NCI-H1092 treated with DMSO at 0.1 percent for 48 hours (cell line): ENCODE measurements around the gene MORC1.

ENCODE experiments used
- DNase-seq: peaks from one replicate; lab custom pipeline; 2025; lab: John Stamatoyannopoulos, UW

Gene MORC1

DNA sequence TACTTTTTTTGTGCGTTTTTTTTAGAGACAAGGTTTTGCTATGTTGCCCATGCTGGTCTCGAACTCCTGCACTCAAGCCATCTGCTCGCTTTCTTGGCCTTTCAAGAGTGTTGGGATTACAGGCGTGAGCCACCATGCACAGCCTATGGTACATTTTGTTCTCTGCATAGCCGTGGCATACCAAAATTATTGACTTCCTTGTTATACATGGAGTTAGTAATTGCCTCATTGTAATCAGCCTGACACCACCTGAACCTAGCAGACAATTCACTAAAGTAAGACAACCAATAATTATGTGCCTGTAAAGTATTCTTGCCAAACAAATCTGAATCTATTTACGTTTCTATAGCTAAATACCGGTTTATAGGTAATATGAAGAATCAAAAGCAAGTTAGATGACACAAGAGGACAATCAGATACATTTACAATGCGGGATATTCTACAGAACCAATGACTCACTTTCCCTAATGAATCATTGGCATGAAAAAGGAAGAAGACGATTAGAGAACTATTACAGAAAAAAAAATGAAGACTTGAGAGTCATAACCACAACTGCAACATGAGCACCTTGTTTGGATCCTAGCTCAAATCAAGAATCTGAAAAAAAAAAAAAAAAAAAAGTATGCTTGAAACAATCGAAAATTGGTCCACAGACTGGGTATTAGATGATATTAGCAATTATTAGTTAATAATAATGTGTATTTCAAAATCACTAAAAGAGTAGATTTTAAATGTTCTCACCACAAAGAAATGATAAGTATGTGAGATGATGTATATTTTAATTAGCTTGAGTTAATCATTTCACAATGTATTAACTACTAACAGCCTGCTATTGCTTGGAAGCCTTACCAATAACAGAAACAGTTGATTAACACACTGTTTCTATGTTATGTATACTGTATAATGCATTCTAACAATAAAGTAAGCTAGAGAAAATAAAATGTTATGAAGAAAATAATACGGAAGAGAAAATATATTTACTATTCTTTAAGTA, 171.3 kb downstream of the MORC1 start:
- DNase-seq = no peak

DNA sequence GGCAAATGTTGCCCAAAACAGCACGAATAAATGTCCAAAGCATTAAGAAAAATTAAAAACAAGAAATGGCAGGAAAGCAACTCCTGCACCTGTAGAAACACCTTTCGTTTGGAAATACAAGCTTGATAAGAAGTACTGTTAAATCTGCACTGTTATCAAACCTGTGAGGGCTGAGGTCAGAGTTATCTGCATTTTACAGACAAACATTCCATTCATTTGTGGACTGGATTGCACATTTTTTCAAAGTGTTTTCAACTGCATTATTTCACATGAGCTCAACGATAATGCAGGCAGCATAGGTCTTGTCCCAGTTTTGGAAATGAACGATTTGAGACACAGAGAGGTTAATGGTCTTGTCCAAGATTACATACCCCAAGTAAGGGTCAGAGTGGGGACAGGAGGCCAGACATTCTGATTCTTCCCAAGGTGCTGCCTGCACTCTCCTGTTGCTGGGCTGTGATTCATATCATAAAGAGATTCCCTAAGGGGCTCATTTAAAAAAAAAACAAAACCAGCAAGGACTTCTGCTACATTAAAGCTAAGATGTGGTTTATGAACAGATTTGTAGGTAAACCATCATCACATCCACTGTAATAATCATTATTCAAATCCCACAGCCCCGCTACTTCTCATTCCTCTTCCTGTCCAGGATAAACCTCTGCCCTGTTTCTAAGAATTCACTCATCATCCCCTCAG, 177.2 kb downstream of the MORC1 start:
- DNase-seq = no peak

GRCh38 chr3:108940166-108940565, 177.8 kb downstream of the MORC1 start:
- no peak for DNase-seq

DNA sequence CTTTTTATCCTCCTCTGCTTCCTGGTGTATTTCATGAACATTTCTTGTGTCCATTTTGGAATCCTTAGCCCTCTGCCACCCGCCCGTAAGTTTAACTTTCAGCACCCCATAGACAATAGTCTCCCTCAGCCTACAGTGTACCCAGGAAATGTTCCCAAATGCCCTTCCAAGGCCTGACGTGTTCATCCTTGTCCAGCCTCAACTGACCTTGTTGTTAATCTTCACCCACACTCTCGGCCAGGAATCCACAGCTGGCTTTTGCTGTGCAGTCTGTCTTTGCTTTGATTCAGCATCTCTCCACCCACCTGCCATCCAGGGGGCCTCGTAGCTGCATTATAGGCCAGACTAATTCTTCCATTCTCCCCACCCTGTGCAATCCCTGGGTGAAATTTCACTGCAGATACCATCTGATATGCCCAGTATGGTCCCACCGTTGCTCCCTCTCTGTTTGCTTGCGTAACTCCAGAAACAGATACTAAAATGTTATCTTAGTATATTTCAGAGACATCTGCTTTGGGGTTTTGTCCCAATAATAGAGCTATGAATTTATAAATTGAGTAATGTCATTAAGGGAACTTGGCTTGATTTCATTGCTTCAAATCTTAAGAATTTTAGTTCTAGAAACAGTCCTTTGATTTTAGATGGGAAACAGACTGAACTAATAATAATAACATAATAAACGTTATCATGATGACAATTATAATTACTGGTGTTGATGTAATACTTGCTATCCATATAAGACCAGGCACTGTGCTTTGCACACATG, 180.8 kb downstream of the MORC1 start:
- DNase-seq = no peak

- DNase-seq = no peak
These were observed 186.9 kb downstream of the MORC1 start for GRCh38 chr3:108931035-108931434.

DNA sequence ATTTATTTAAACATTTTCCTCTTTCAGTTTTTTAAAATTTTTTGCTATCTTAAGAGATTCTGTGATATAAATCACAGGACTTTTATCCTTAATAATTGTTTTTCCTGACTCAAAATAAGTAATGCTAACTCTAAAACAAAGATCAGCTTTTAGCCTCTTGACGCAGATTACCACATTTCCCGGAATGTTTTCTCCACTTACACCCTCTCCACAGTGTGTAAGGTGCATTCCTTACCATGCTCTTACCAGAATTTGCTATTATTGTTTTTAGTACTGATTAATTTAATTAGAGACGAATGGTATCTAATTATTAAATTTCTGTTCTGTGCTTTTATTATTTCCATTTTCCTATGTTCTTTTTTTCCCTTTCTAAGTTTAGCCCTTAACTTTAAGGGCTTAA, 199.1 kb downstream of the MORC1 start:
- DNase-seq = no peak

DNA sequence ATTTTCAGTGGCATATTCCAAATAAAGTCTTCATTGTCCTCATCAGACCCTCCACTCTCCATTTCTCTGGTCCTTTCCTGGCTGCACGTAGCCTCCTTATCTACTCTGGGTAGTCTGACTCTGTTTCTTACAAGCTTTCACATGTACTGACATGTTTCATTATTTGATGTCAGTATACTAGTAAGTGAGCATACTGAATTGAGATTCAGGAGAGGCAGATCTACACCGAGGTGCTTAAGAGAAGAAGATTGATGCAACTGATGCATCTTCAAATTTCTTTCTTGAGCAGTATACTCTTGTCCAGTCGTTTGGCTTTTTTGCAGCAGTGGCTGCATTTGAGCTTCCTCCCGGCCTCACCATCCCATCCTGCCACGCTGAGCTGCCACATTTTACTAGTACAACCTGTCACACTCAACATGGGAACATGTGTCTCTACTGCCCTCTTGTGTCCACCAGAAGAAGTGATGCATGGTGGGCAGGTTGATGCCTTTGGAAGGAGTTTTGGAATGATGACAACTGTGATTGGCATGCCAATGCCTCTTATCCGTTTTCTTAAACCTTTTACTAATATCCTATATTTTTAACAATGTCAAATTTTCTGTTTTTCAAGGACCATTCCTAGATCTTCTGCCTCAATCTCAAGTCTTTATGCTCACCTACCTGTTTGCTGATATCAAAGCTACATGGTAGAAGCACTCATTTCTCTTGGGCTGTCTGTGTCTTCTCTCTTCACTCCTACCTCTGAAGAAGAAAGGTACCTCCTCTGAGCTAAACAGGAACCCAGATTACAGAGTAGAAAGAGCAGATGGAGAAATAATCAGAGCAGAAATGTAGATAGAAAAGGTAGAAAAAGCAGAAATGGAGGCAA, 202.9 kb downstream of the MORC1 start:
- DNase-seq = peak; percentile 67

- DNase-seq = no peak
These were observed 208.1 kb downstream of the MORC1 start for GRCh38 chr3:108909799-108910198.
